H1 (cell line): ENCODE results near the gene EEIG1. TPM values are rescaled to one million over a fixed set of nuclear protein-coding genes. Genes with fewer than 3 reads are reported as not detected.

Experiments used
- CTCF ChIA-PET: fragments of 300-600 bp; sonication (Branson Sonifier 250); formaldehyde crosslinking; loops from one replicate; lab custom pipeline; 2021; ENCODE audit not compliant: partially characterized antibody; lab: Charles Lee
- POLR2A ChIA-PET: fragments of 300-600 bp; sonication (Branson Sonifier 250); formaldehyde crosslinking; loops from one replicate; lab custom pipeline; 2021; ENCODE audit warnings: inconsistent platforms; ENCODE audit not compliant: partially characterized antibody; lab: Charles Lee
- DNase-seq, 2 experiments: peaks; one replicate each; pipeline versions ENCODE4 v3.0.0 to v3.0.0-alpha.2; 2010 to 2022; ENCODE audit warnings: low spot score in 2 of 2, low read depth in 1 of 2, mixed read lengths in 1 of 2
- FAIRE-seq: peaks from 2 replicates; lab custom pipeline; 2011; peaks lifted over from hg19 to GRCh38; lab: Jason Lieb, UNC
- H2AFZ ChIP-seq: 2 replicates; pipeline ENCODE4 v1.8.1; 2012; ENCODE audit warnings: low read length, inconsistent platforms
- H2AK5ac ChIP-seq: 2 replicates; pipeline ENCODE4 v1.6.1; 2013; ENCODE audit warnings: low read depth, low read length
- H2BK120ac ChIP-seq: replicated peaks from 2 replicates; pipeline ENCODE3; 2013; ENCODE audit warnings: low read depth, low read length, inconsistent platforms
- H2BK12ac ChIP-seq: 2 replicates; pipeline ENCODE4 v1.6.1; 2013; ENCODE audit warnings: low read depth, low read length
- H2BK15ac ChIP-seq: 2 replicates; pipeline ENCODE4 v1.6.1; 2013; ENCODE audit warnings: low read length
- H2BK20ac ChIP-seq: 2 replicates; pipeline ENCODE4 v1.6.1; 2013; ENCODE audit warnings: low read length
- H2BK5ac ChIP-seq: 2 replicates; pipeline ENCODE4 v1.6.1; 2013; ENCODE audit warnings: low read depth, low read length
- H3K14ac ChIP-seq: 2 replicates; pipeline ENCODE4 v1.6.1; 2013; ENCODE audit warnings: inconsistent platforms; ENCODE audit not compliant: insufficient read length
- H3K18ac ChIP-seq: 2 replicates; pipeline ENCODE4 v1.6.1; 2013; ENCODE audit warnings: low read length; ENCODE audit errors: extremely low read depth
- H3K23ac ChIP-seq: 2 replicates; pipeline ENCODE4 v1.6.1; 2013; ENCODE audit warnings: inconsistent platforms; ENCODE audit not compliant: insufficient read length
- H3K23me2 ChIP-seq: 2 replicates; pipeline ENCODE4 v1.6.1; 2013; ENCODE audit warnings: low read depth, low read length
- H3K27ac ChIP-seq: 2 replicates; pipeline ENCODE4 v1.6.1; 2011; ENCODE audit warnings: low read depth, low read length, inconsistent platforms
- H3K27me3 ChIP-seq, 4 experiments: replicated peaks in 1 of 4; 1 replicate in 1 of 4; 2 replicates in 3 of 4; pipeline versions ENCODE4 v1.6.1 to v1.8.1; 2011 to 2013; ENCODE audit warnings: low read length in 3 of 4, mild to moderate bottlenecking in 3 of 4, inconsistent platforms in 2 of 4, mixed read lengths in 2 of 4, moderate library complexity in 1 of 4; ENCODE audit not compliant: control insufficient read depth in 3 of 4, insufficient read depth in 3 of 4; ENCODE audit errors: extremely low read depth in 1 of 4
- H3K36me3 ChIP-seq, 4 experiments: 2 replicates each; pipeline versions ENCODE4 v1.6.1 to v1.8.1; 2011 to 2013; ENCODE audit warnings: mild to moderate bottlenecking in 4 of 4, low read length in 3 of 4, moderate library complexity in 2 of 4, control low read depth in 1 of 4, inconsistent platforms in 1 of 4; ENCODE audit not compliant: insufficient read depth in 4 of 4, control insufficient read depth in 2 of 4
- H3K4ac ChIP-seq: replicated peaks from 2 replicates; pipeline ENCODE3; 2013; ENCODE audit warnings: low read length, low read depth, mixed read lengths, inconsistent platforms; ENCODE audit not compliant: insufficient read length
- H3K4me1 ChIP-seq, 4 experiments: replicated peaks in 1 of 4; 1 replicate in 1 of 4; 2 replicates in 3 of 4; pipeline versions ENCODE4 v1.6.1 to v1.8.1; 2011 to 2013; ENCODE audit warnings: low read length in 3 of 4, inconsistent platforms in 2 of 4, mixed read lengths in 1 of 4; ENCODE audit not compliant: insufficient read depth in 4 of 4, control insufficient read depth in 3 of 4
- H3K4me2 ChIP-seq, 2 experiments: 2 replicates each; pipeline versions ENCODE4 v1.6.1 to v1.8.1; 2011 to 2013; ENCODE audit warnings: low read depth in 2 of 2, low read length in 2 of 2, control low read depth in 1 of 2, inconsistent platforms in 1 of 2, mild to moderate bottlenecking in 1 of 2; ENCODE audit not compliant: insufficient read depth in 1 of 2
- H3K4me3 ChIP-seq, 4 experiments: fragments of 200-600, 300-600 bp in 1 of 4; sonication (generic), shearing (Covaris generic), sonication (Bioruptor Twin) in 1 of 4; 2 replicates each; pipeline versions ENCODE4 v1.5.1 to v1.8.1; 2011 to 2016; ENCODE audit warnings: low read length in 4 of 4, low read depth in 3 of 4, control low read depth in 2 of 4, inconsistent platforms in 2 of 4, mild to moderate bottlenecking in 2 of 4, mixed read lengths in 1 of 4, moderate library complexity in 1 of 4; ENCODE audit not compliant: insufficient read depth in 2 of 4; ENCODE audit errors: extremely low read depth in 1 of 4
- H3K56ac ChIP-seq: replicated peaks from 2 replicates; pipeline ENCODE3; 2013; ENCODE audit warnings: low read depth, mild to moderate bottlenecking, mixed read lengths, low read length, inconsistent platforms; ENCODE audit not compliant: insufficient read length
- H3K79me1 ChIP-seq: 2 replicates; pipeline ENCODE4 v1.6.1; 2013; ENCODE audit warnings: low read depth, low read length, control low read depth
- H3K79me2 ChIP-seq, 2 experiments: 2 replicates each; pipeline versions ENCODE4 v1.6.1 to v1.8.1; 2012 to 2013; ENCODE audit warnings: low read length in 2 of 2, mild to moderate bottlenecking in 2 of 2, inconsistent platforms in 1 of 2; ENCODE audit not compliant: insufficient read depth in 2 of 2, control insufficient read depth in 1 of 2
- H3K9ac ChIP-seq, 4 experiments: replicated peaks in 1 of 4; 1 replicate in 1 of 4; 2 replicates in 3 of 4; pipeline versions ENCODE4 v1.6.1 to v1.8.1; 2011 to 2013; ENCODE audit warnings: low read depth in 3 of 4, low read length in 3 of 4, control low read depth in 2 of 4, mild to moderate bottlenecking in 2 of 4, moderate library complexity in 2 of 4, inconsistent platforms in 1 of 4; ENCODE audit errors: extremely low read depth in 1 of 4
- H3K9me3 ChIP-seq, 2 experiments: 2 replicates each; pipeline versions ENCODE4 v1.6.1 to v1.8.1; 2012 to 2013; ENCODE audit warnings: mild to moderate bottlenecking in 2 of 2, moderate library complexity in 2 of 2, control low read depth in 1 of 2, inconsistent platforms in 1 of 2, low read depth in 1 of 2, low read length in 1 of 2, mixed read lengths in 1 of 2; ENCODE audit not compliant: insufficient read depth in 2 of 2
- H4K20me1 ChIP-seq, 2 experiments: replicated peaks in 1 of 2; 2 replicates each; pipeline versions ENCODE3 to v1.8.1; 2011 to 2013; ENCODE audit warnings: inconsistent platforms in 2 of 2, low read length in 2 of 2, mild to moderate bottlenecking in 1 of 2; ENCODE audit not compliant: insufficient read depth in 2 of 2, control insufficient read depth in 1 of 2
- H4K5ac ChIP-seq: 2 replicates; pipeline ENCODE4 v1.6.1; 2013; ENCODE audit warnings: low read length, low read depth, mixed read lengths, inconsistent platforms; ENCODE audit not compliant: insufficient read length
- H4K8ac ChIP-seq: 2 replicates; pipeline ENCODE4 v1.8.0; 2013; ENCODE audit warnings: mild to moderate bottlenecking, moderate library complexity, low read length, inconsistent platforms; ENCODE audit not compliant: insufficient read depth; ENCODE audit errors: extremely low read depth
- H4K91ac ChIP-seq: replicated peaks from 2 replicates; pipeline ENCODE3; 2013; ENCODE audit warnings: low read length, mixed read lengths, inconsistent platforms; ENCODE audit not compliant: insufficient read length
- SIRT6 ChIP-seq: IDR thresholded peaks from one replicate; pipeline ENCODE4 v1.7.1; 2012; ENCODE audit warnings: low read length, inconsistent platforms
- SUZ12 ChIP-seq: fragments of 200-600 bp; sonication (generic); IDR thresholded peaks from 2 replicates; pipeline ENCODE4 v1.6.1; 2012; ENCODE audit warnings: mild to moderate bottlenecking, inconsistent platforms, low read length, moderate library complexity, mixed read lengths
- WGBS, 2 experiments: shearing (Covaris generic) in 1 of 2; methylation state at CpG; one replicate each; pipeline versions ENCODE4 v1.1.6 to v1.1.7; 2013 to 2015; ENCODE audit warnings: low lambda C conversion rate in 2 of 2, mixed read lengths in 2 of 2, inconsistent platforms in 1 of 2, low coverage in 1 of 2, missing lambda C conversion rate in 1 of 2; ENCODE audit not compliant: insufficient replicate concordance in 2 of 2, insufficient coverage in 1 of 2, insufficient read length in 1 of 2; ENCODE audit errors: extremely low coverage in 1 of 2, missing lambda C conversion rate in 1 of 2; 5-methylcytosine and 5-hydroxymethylcytosine counted together
- polyA plus RNA-seq, 7 experiments: library from polyadenylated mRNA; depleted of rRNA in 3 of 7; stranded (reverse) in 5 of 7; unstranded in 2 of 7; fragments of >200 nt in 5 of 7; fragments of 200-250 nt in 2 of 7; gene quantifications; 1 replicate in 5 of 7; 2 replicates in 1 of 7; 4 replicates in 1 of 7; pipeline versions ENCODE4 v1.2.1 to v1.2.3, GENCODE V29; 2011 to 2013; ENCODE audit warnings: missing spikeins in 2 of 7, mixed read lengths in 2 of 7
- total RNA-seq: library from RNA; stranded (reverse); fragmentation: NEBNext Ultra II Directional; extraction: Animal tissue kit (Norgen Biotek cat#: 25700); gene quantifications from 2 replicates; pipeline ENCODE4 v1.2.1, GENCODE V29; 2021
- TF ChIP-seq, protein P1 (sequence below): IDR thresholded peaks from 2 replicates; pipeline ENCODE4 v1.6.1; 2012; ENCODE audit warnings: inconsistent platforms

The EEIG1 gene
- total and polyA plus RNA-seq, 2 of the 8 experiments (the other 6 are each of a cell fraction or from before 2014, with no cell fraction given): 29.8 to 50.8 TPM

DNA sequence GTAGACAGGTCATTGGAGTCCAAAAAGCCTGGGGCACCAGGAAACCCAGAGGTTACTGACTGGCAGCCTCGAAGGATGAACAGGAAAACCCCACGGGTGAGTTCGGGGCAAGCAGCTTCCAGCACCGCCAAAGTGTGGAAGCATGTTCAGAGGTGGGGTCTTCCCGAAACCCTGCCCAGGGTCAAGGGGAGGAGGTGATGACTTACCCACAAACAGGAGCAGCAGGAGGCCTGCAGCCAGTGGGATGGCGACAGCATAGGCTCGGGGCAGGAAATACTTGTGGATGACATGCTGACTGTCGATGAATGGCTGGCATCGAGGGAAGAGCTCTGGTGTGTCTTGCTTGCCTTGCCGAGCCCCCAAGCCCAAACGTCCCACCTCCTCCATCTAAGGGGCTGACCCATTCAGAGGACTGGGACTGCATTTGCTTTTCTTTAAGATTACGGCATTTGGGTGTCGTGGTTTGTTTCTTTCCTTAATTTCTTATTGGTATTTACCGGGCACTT, 44.4 kb downstream of the EEIG1 start:
- no peak for FAIRE-seq
- no peak overlapping the region for H3K27ac ChIP-seq
- DNase-seq: no peak
- H3K23ac ChIP-seq: no peak overlapping the region
- H3K9ac ChIP-seq: no peak overlapping the region; a peak in 1 of 7 replicates
- H2BK5ac ChIP-seq: no peak overlapping the region
- H4K5ac ChIP-seq: no peak overlapping the region
- TF ChIP-seq, protein P1, sequence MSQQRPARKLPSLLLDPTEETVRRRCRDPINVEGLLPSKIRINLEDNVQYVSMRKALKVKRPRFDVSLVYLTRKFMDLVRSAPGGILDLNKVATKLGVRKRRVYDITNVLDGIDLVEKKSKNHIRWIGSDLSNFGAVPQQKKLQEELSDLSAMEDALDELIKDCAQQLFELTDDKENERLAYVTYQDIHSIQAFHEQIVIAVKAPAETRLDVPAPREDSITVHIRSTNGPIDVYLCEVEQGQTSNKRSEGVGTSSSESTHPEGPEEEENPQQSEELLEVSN: no peak
- TF ChIP-seq SIRT6 (no peak), SUZ12 (no peak)
- H3K14ac ChIP-seq: no peak overlapping the region
- peak overlapping the region; percentile 84 to 95; a peak in 3 of 4 replicates for H3K4me2 ChIP-seq
- ChIA-PET CTCF (interaction anchor here (1.3 to 35.5 kb wide), 2 partner anchors 15 to 95 kb away, joined by 3 to 825 read pairs; no protein-coding TSS in a partner anchor), POLR2A (interaction anchor here (1.2 to 1.4 kb wide), 3 partner anchors 25 to 114 kb away, joined by 3 to 4 read pairs (median 4); no protein-coding TSS in a partner anchor)
- 90% methylated on average over 14 of the region's 14 CpGs; no CpG with 5 or more reads in 1 of the 2 experiments for WGBS, 2 experiments
- H3K27me3 ChIP-seq: no peaks in the 10 kb centered on the region
- H3K4me1 ChIP-seq: peaks cover 3 to 14% (median 10%) of the 10 kb centered on the region in 4 experiments
- peaks cover 0 to 3% (median 0%) of the 10 kb centered on the region in 4 experiments; a peak in 2 of 8 replicates for H3K36me3 ChIP-seq
- no peak overlapping the region for H3K4ac ChIP-seq
- H3K18ac ChIP-seq: no peak overlapping the region
- no peak overlapping the region for H2BK12ac ChIP-seq
- H4K20me1 ChIP-seq: peaks cover 1 to 22% of the 10 kb centered on the region in 2 experiments
- H3K79me1 ChIP-seq: peaks cover 10% of the 10 kb centered on the region
- no peak overlapping the region for H2AFZ ChIP-seq
- H3K9me3 ChIP-seq: no peaks in the 10 kb centered on the region
- no peak overlapping the region for H2BK120ac ChIP-seq
- H2BK15ac ChIP-seq: no peak overlapping the region
- no peak overlapping the region for H3K56ac ChIP-seq
- H2BK20ac ChIP-seq: no peak overlapping the region
- peaks cover 16% of the 10 kb centered on the region; the same call in 1 of the 2 replicates for H3K23me2 ChIP-seq
- no peak overlapping the region for H4K91ac ChIP-seq
- H3K79me2 ChIP-seq: peaks cover 0 to 15% of the 10 kb centered on the region in 2 experiments; a peak in 1 of 4 replicates
- no peak overlapping the region for H4K8ac ChIP-seq
- no peak overlapping the region for H2AK5ac ChIP-seq
- peak overlapping the region; percentile 76 to 98 (median 88); a peak in 5 of 8 replicates for H3K4me3 ChIP-seq
